HG02884 (cell line): ENCODE measurements around the gene TRAPPC3L.

ENCODE experiments used
- ATAC-seq: cut with Tn5 transposase; IDR thresholded peaks from one replicate; pipeline ENCODE4 v1.9.1; 2021; ENCODE audit warnings: mild to moderate bottlenecking, moderate library complexity; ENCODE audit not compliant: unreplicated experiment

Gene TRAPPC3L

DNA sequence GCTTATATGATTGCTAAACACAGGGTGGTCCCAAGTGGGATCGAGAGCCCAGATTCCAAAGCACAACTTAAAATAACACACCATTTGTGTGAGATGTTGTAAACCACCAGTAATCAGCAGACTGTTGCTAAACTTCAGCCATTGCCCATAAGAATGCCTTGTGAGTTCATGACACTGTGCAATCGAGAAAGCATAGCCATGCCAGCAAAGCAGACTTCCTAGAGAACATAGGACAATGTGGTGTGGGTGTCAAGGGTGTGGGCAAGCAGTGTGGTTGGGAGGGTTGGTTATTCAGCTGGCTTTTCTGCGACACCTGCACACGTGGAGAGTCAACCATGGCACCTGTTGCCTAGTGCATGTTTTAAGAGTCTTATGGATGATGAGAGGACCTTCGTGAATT is 100.4 kb downstream of the TRAPPC3L start:
- ATAC-seq = no peak
